ENCODE data around the gene SRPK1.
A peak's percentile ranks its signal among the peaks of the same experiment; 100 is the strongest.
"Not testable (repeated sequence)": the region's sequence is repeated elsewhere in the genome, so short reads cannot be mapped to it uniquely, and the experiment has no call there.

Gene SRPK1

GRCh38 chr6:35931120-35931561 is 10.2 kb upstream of the SRPK1 start:
- DNase-seq, result no peak

- DNase-seq, result no peak
Observed at GRCh38 chr6:35929601-35930000, 8.7 kb upstream of the SRPK1 start.

- DNase-seq, result no peak
Observed at GRCh38 chr6:35926509-35927215, 5.8 kb upstream of the SRPK1 start.

GRCh38 chr6:35925961-35926360 is 5.1 kb upstream of the SRPK1 start:
- DNase-seq, result no peak

GRCh38 chr6:35924146-35924545 is 3.2 kb upstream of the SRPK1 start:
- no peak for DNase-seq

GRCh38 chr6:35922139-35922554 is 1.2 kb upstream of the SRPK1 start:
- no peak for DNase-seq

GRCh38 chr6:35919827-35920751 is 809 bp downstream of the SRPK1 start:
- peak; percentile 25 for DNase-seq

GRCh38 chr6:35919085-35919826 is 1.6 kb downstream of the SRPK1 start:
- no peak for DNase-seq

GRCh38 chr6:35916893-35917292 is 4.0 kb downstream of the SRPK1 start:
- not testable (repeated sequence) for DNase-seq

GRCh38 chr6:35916056-35916455 is 4.8 kb downstream of the SRPK1 start:
- DNase-seq, result no peak

GRCh38 chr6:35914536-35914935 is 6.4 kb downstream of the SRPK1 start:
- DNase-seq, result no peak

GRCh38 chr6:35911871-35912653 is 8.8 kb downstream of the SRPK1 start:
- DNase-seq, result peak; percentile 33

- DNase-seq, result not testable (repeated sequence)
Observed at GRCh38 chr6:35909571-35909970, 11.3 kb downstream of the SRPK1 start.

GRCh38 chr6:35908753-35909401 is 12.0 kb downstream of the SRPK1 start:
- not testable (repeated sequence) for DNase-seq

GRCh38 chr6:35907750-35908149 is 13.1 kb downstream of the SRPK1 start:
- DNase-seq, result no peak

GRCh38 chr6:35906499-35906846 is 14.4 kb downstream of the SRPK1 start:
- no peak for DNase-seq

- no peak for DNase-seq
Observed at GRCh38 chr6:35905841-35906498, 14.9 kb downstream of the SRPK1 start.

- no peak for DNase-seq
Observed at GRCh38 chr6:35905141-35905785, 15.6 kb downstream of the SRPK1 start.

GRCh38 chr6:35903679-35904078 is 17.2 kb downstream of the SRPK1 start:
- DNase-seq, result no peak

- DNase-seq, result no peak
Observed at GRCh38 chr6:35900448-35900847, 20.4 kb downstream of the SRPK1 start.

GRCh38 chr6:35898003-35898402 is 22.9 kb downstream of the SRPK1 start:
- DNase-seq, result no peak
